ENCODE results near the gene GPRC6A. TPM values are rescaled to one million over a fixed set of nuclear protein-coding genes. Genes with fewer than 3 reads are reported as not detected.
A peak's percentile ranks its signal among the peaks of the same experiment; 100 is the strongest.

Gene GPRC6A
- not detected for polyA plus RNA-seq (2013, experiment 1 of 2)
- polyA plus RNA-seq (2013, experiment 2 of 2) = not detected

GRCh38 chr6:116828983-116829382 is at the start of gene GPRC6A:
Gene GPRC6A, minus strand, starts transcription at chr6:116829083. Its CDS starts 70 bp downstream, at chr6:116829013.
- DNase-seq = no peak
- Histone ChIP-seq H3K79me1 (replicated peaks; ENCODE audit: low read length, poor library complexity, severe bottlenecking) (no peaks in the 10 kb centered on the region), H3K9ac (ENCODE audit: low read length) (no peak within 1 kb of the TSS), H3K4me3 (ENCODE audit: insufficient read depth in 1 of 2, low read depth in 1 of 2, low read length in 2 of 2) (no peak within 1 kb of the TSS), H3K36me3 (ENCODE audit: control insufficient read depth in 1 of 2, insufficient read depth in 2 of 2, low read depth in 1 of 2, low read length in 2 of 2) (no peaks in the 10 kb centered on the region), H2AK5ac (ENCODE audit: low read length, severe bottlenecking) (no peak within 1 kb of the TSS), H2BK120ac (ENCODE audit: low read depth, low read length) (no peak within 1 kb of the TSS), H3K14ac (ENCODE audit: low read length in 2 of 2) (no peak within 1 kb of the TSS), H4K8ac (ENCODE audit: low read length) (no peak within 1 kb of the TSS), H2AFZ (ENCODE audit: low read depth, low read length) (no peak within 1 kb of the TSS), H3K27me3 (ENCODE audit: control insufficient read depth in 1 of 2, insufficient read depth in 1 of 2, low read length in 2 of 2) (no peaks in the 10 kb centered on the region), H2BK12ac (ENCODE audit: low read length in 2 of 2) (no peak within 1 kb of the TSS), H3K27ac (ENCODE audit: low read length, poor library complexity, severe bottlenecking) (no peak within 1 kb of the TSS), H2BK15ac (ENCODE audit: low read depth, poor library complexity, severe bottlenecking) (no peak within 1 kb of the TSS), H2BK5ac (ENCODE audit: low read depth, low read length, poor library complexity, severe bottlenecking) (no peak within 1 kb of the TSS), H3K4me2 (ENCODE audit: low read length, poor library complexity, severe bottlenecking) (no peak within 1 kb of the TSS), H3K18ac (ENCODE audit: low read depth in 1 of 2, low read length in 2 of 2) (no peak within 1 kb of the TSS), H4K91ac (ENCODE audit: low read length) (no peak within 1 kb of the TSS), H3K23ac (ENCODE audit: low read length in 2 of 2) (no peak within 1 kb of the TSS), H3K4ac (ENCODE audit: low read depth in 1 of 2, low read length in 2 of 2) (no peak within 1 kb of the TSS), H3K4me1 (ENCODE audit: control insufficient read depth, insufficient read depth, low read depth, low read length) (no peaks in the 10 kb centered on the region), H3K9me3 (ENCODE audit: control insufficient read depth, low read length) (no peaks in the 10 kb centered on the region)
- WGBS = 80% methylated on average over 1 of the region's 2 CpGs

- no peak for DNase-seq
- no peaks in the 10 kb centered on the region for H3K79me1 ChIP-seq (replicated peaks; ENCODE audit: low read length, poor library complexity, severe bottlenecking)
- no peak overlapping the region for H3K27ac ChIP-seq (ENCODE audit: low read length, poor library complexity, severe bottlenecking)
- WGBS = 12% methylated on average over 9 of the region's 10 CpGs
- no peak overlapping the region for H3K23ac ChIP-seq (ENCODE audit: low read length in 2 of 2)
- H3K18ac ChIP-seq (ENCODE audit: low read depth in 1 of 2, low read length in 2 of 2) = no peak overlapping the region
- H3K36me3 ChIP-seq (ENCODE audit: control insufficient read depth in 1 of 2, insufficient read depth in 2 of 2, low read depth in 1 of 2, low read length in 2 of 2) = no peaks in the 10 kb centered on the region
- no peak overlapping the region for H4K8ac ChIP-seq (ENCODE audit: low read length)
- H3K9ac ChIP-seq (ENCODE audit: low read length) = no peak overlapping the region
- H3K4ac ChIP-seq (ENCODE audit: low read depth in 1 of 2, low read length in 2 of 2) = no peak overlapping the region
- no peak overlapping the region for H3K4me2 ChIP-seq (ENCODE audit: low read length, poor library complexity, severe bottlenecking)
- H2BK120ac ChIP-seq (ENCODE audit: low read depth, low read length) = no peak overlapping the region
- no peaks in the 10 kb centered on the region for H3K9me3 ChIP-seq (ENCODE audit: control insufficient read depth, low read length)
- H2AK5ac ChIP-seq (ENCODE audit: low read length, severe bottlenecking) = no peak overlapping the region
- H2AFZ ChIP-seq (ENCODE audit: low read depth, low read length) = no peak overlapping the region
- no peak overlapping the region for H2BK15ac ChIP-seq (ENCODE audit: low read depth, poor library complexity, severe bottlenecking)
- no peak overlapping the region for H2BK12ac ChIP-seq (ENCODE audit: low read length in 2 of 2)
- no peak overlapping the region for H3K14ac ChIP-seq (ENCODE audit: low read length in 2 of 2)
- peaks cover 32 to 40% of the 10 kb centered on the region in 2 experiments for H3K27me3 ChIP-seq (ENCODE audit: control insufficient read depth in 1 of 2, insufficient read depth in 1 of 2, low read length in 2 of 2)
- no peak overlapping the region for H4K91ac ChIP-seq (ENCODE audit: low read length)
- H3K4me3 ChIP-seq (ENCODE audit: insufficient read depth in 1 of 2, low read depth in 1 of 2, low read length in 2 of 2) = no peak overlapping the region
- peaks cover 10% of the 10 kb centered on the region for H3K4me1 ChIP-seq (ENCODE audit: control insufficient read depth, insufficient read depth, low read depth, low read length)
- no peak overlapping the region for H2BK5ac ChIP-seq (ENCODE audit: low read depth, low read length, poor library complexity, severe bottlenecking)
Measured at GRCh38 chr6:116877743-116878142, 48.9 kb upstream of the GPRC6A start.

- Histone ChIP-seq H3K27ac (ENCODE audit: low read length, poor library complexity, severe bottlenecking) (no peak within 1 kb of the TSS), H3K18ac (ENCODE audit: low read depth in 1 of 2, low read length in 2 of 2) (no peak within 1 kb of the TSS), H2BK15ac (ENCODE audit: low read depth, poor library complexity, severe bottlenecking) (no peak within 1 kb of the TSS), H3K4me1 (ENCODE audit: control insufficient read depth, insufficient read depth, low read depth, low read length) (peaks cover 10% of the 10 kb centered on the region), H3K23ac (ENCODE audit: low read length in 2 of 2) (no peak within 1 kb of the TSS), H3K27me3 (ENCODE audit: control insufficient read depth in 1 of 2, insufficient read depth in 1 of 2, low read length in 2 of 2) (peaks cover 30 to 45% of the 10 kb centered on the region in 2 experiments), H4K8ac (ENCODE audit: low read length) (no peak within 1 kb of the TSS), H3K79me1 (replicated peaks; ENCODE audit: low read length, poor library complexity, severe bottlenecking) (no peaks in the 10 kb centered on the region), H2BK12ac (ENCODE audit: low read length in 2 of 2) (no peak within 1 kb of the TSS), H3K14ac (ENCODE audit: low read length in 2 of 2) (no peak within 1 kb of the TSS), H2BK5ac (ENCODE audit: low read depth, low read length, poor library complexity, severe bottlenecking) (no peak within 1 kb of the TSS), H3K9me3 (ENCODE audit: control insufficient read depth, low read length) (no peaks in the 10 kb centered on the region), H3K4me3 (ENCODE audit: insufficient read depth in 1 of 2, low read depth in 1 of 2, low read length in 2 of 2) (peak within 1 kb of the TSS; percentile 41 to 61), H3K4me2 (ENCODE audit: low read length, poor library complexity, severe bottlenecking) (peak within 1 kb of the TSS; percentile 96), H2AK5ac (ENCODE audit: low read length, severe bottlenecking) (no peak within 1 kb of the TSS), H3K4ac (ENCODE audit: low read depth in 1 of 2, low read length in 2 of 2) (no peak within 1 kb of the TSS), H3K9ac (ENCODE audit: low read length) (no peak within 1 kb of the TSS), H2BK120ac (ENCODE audit: low read depth, low read length) (no peak within 1 kb of the TSS), H3K36me3 (ENCODE audit: control insufficient read depth in 1 of 2, insufficient read depth in 2 of 2, low read depth in 1 of 2, low read length in 2 of 2) (no peaks in the 10 kb centered on the region), H2AFZ (ENCODE audit: low read depth, low read length) (no peak within 1 kb of the TSS), H4K91ac (ENCODE audit: low read length) (no peak within 1 kb of the TSS)
- DNase-seq = no peak
- WGBS = under 1% methylated on average over 49 of the region's 73 CpGs
Measured at GRCh38 chr6:116876635-116877611, 48.0 kb upstream of the GPRC6A start, which contains the start of gene RFX6. Gene RFX6, plus strand, starts transcription at chr6:116877242. Its CDS starts 34 bp downstream, at chr6:116877276.

GRCh38 chr6:116876107-116876506 is 47.2 kb upstream of the GPRC6A start:
- WGBS = 25% methylated on average over 8 of the region's 8 CpGs
- peaks cover 10% of the 10 kb centered on the region for H3K4me1 ChIP-seq (ENCODE audit: control insufficient read depth, insufficient read depth, low read depth, low read length)
- H3K27me3 ChIP-seq (ENCODE audit: control insufficient read depth in 1 of 2, insufficient read depth in 1 of 2, low read length in 2 of 2) = peaks cover 30 to 45% of the 10 kb centered on the region in 2 experiments
- no peak overlapping the region for H3K4me2 ChIP-seq (ENCODE audit: low read length, poor library complexity, severe bottlenecking)
- no peak overlapping the region for H4K91ac ChIP-seq (ENCODE audit: low read length)
- H3K79me1 ChIP-seq (replicated peaks; ENCODE audit: low read length, poor library complexity, severe bottlenecking) = no peaks in the 10 kb centered on the region
- H4K8ac ChIP-seq (ENCODE audit: low read length) = no peak overlapping the region
- H3K9ac ChIP-seq (ENCODE audit: low read length) = no peak overlapping the region
- no peak overlapping the region for H2AFZ ChIP-seq (ENCODE audit: low read depth, low read length)
- peak overlapping the region in 1 of 2 experiments; percentile 61 for H3K4me3 ChIP-seq (ENCODE audit: insufficient read depth in 1 of 2, low read depth in 1 of 2, low read length in 2 of 2)
- no peaks in the 10 kb centered on the region for H3K36me3 ChIP-seq (ENCODE audit: control insufficient read depth in 1 of 2, insufficient read depth in 2 of 2, low read depth in 1 of 2, low read length in 2 of 2)
- no peak overlapping the region for H2BK120ac ChIP-seq (ENCODE audit: low read depth, low read length)
- no peak overlapping the region for H3K4ac ChIP-seq (ENCODE audit: low read depth in 1 of 2, low read length in 2 of 2)
- no peaks in the 10 kb centered on the region for H3K9me3 ChIP-seq (ENCODE audit: control insufficient read depth, low read length)
- no peak overlapping the region for H3K23ac ChIP-seq (ENCODE audit: low read length in 2 of 2)
- no peak overlapping the region for H2BK5ac ChIP-seq (ENCODE audit: low read depth, low read length, poor library complexity, severe bottlenecking)
- H3K18ac ChIP-seq (ENCODE audit: low read depth in 1 of 2, low read length in 2 of 2) = no peak overlapping the region
- no peak overlapping the region for H2AK5ac ChIP-seq (ENCODE audit: low read length, severe bottlenecking)
- H3K27ac ChIP-seq (ENCODE audit: low read length, poor library complexity, severe bottlenecking) = no peak overlapping the region
- H2BK12ac ChIP-seq (ENCODE audit: low read length in 2 of 2) = no peak overlapping the region
- no peak overlapping the region for H2BK15ac ChIP-seq (ENCODE audit: low read depth, poor library complexity, severe bottlenecking)
- DNase-seq = no peak
- H3K14ac ChIP-seq (ENCODE audit: low read length in 2 of 2) = no peak overlapping the region
